Measurements from ENCODE around the gene NADK2.

- no peak for TF ChIP-seq CTCF (IDR thresholded peaks at IDR 0.05; ENCODE audit: low read depth, low read length)
- TF ChIP-seq EZH2phosphoT487 (IDR thresholded peaks at IDR 0.05; ENCODE audit: low read depth) = no peak
These were observed 2.1 kb downstream of the NADK2 start for GRCh38 chr5:36239370-36240293.

Measured in OCI-LY3 (cell line).